ENCODE results near the gene KCNQ1. TPM values are rescaled to one million over a fixed set of nuclear protein-coding genes. Genes with fewer than 3 reads are reported as not detected.

Gene KCNQ1
- total RNA-seq, 1 donor from 2014 or later = 4.8 TPM

- Mint-ChIP-seq H3K36me3 (no peaks in the 10 kb centered on the region), H3K4me1 (ENCODE audit: unreplicated experiment) (no peaks in the 10 kb centered on the region), H3K9me3 (no peaks in the 10 kb centered on the region), H3K4me3 (no peak overlapping the region), H3K27ac (no peak overlapping the region), H3K27me3 (peaks cover 28% of the 10 kb centered on the region)
- peak; percentile 62 for DNase-seq (ENCODE audit: extremely low spot score, unreplicated experiment)
- no peak for TF ChIP-seq CTCF (conservative IDR thresholded peaks at IDR 0.05)
Observed at GRCh38 chr11:2510626-2511402, 66.0 kb downstream of the KCNQ1 start.

- TF ChIP-seq CTCF (conservative IDR thresholded peaks at IDR 0.05) = no peak
- H3K4me3 Mint-ChIP-seq = no peak overlapping the region
- DNase-seq (ENCODE audit: extremely low spot score, unreplicated experiment) = peak; percentile 64
- H3K27me3 Mint-ChIP-seq = peaks cover 19% of the 10 kb centered on the region
- no peaks in the 10 kb centered on the region for H3K4me1 Mint-ChIP-seq (ENCODE audit: unreplicated experiment)
- H3K36me3 Mint-ChIP-seq = no peaks in the 10 kb centered on the region
- H3K9me3 Mint-ChIP-seq = no peaks in the 10 kb centered on the region
- no peak overlapping the region for H3K27ac Mint-ChIP-seq
Observed at GRCh38 chr11:2511421-2512369, 66.9 kb downstream of the KCNQ1 start.

GRCh38 chr11:2512431-2513407 is 67.9 kb downstream of the KCNQ1 start:
- H3K36me3 Mint-ChIP-seq = no peaks in the 10 kb centered on the region
- peaks cover 10% of the 10 kb centered on the region for H3K27me3 Mint-ChIP-seq
- TF ChIP-seq CTCF (conservative IDR thresholded peaks at IDR 0.05) = no peak
- no peaks in the 10 kb centered on the region for H3K4me1 Mint-ChIP-seq (ENCODE audit: unreplicated experiment)
- no peaks in the 10 kb centered on the region for H3K9me3 Mint-ChIP-seq
- no peak overlapping the region for H3K4me3 Mint-ChIP-seq
- peak; percentile 65 for DNase-seq (ENCODE audit: extremely low spot score, unreplicated experiment)
- no peak overlapping the region for H3K27ac Mint-ChIP-seq

GRCh38 chr11:2513441-2513840 is 68.6 kb downstream of the KCNQ1 start:
- TF ChIP-seq CTCF (conservative IDR thresholded peaks at IDR 0.05) = no peak
- peaks cover 10% of the 10 kb centered on the region for H3K27me3 Mint-ChIP-seq
- no peak overlapping the region for H3K4me3 Mint-ChIP-seq
- no peaks in the 10 kb centered on the region for H3K4me1 Mint-ChIP-seq (ENCODE audit: unreplicated experiment)
- no peak for DNase-seq (ENCODE audit: extremely low spot score, unreplicated experiment)
- H3K27ac Mint-ChIP-seq = no peak overlapping the region
- H3K36me3 Mint-ChIP-seq = no peaks in the 10 kb centered on the region
- no peaks in the 10 kb centered on the region for H3K9me3 Mint-ChIP-seq

Measured in type B pancreatic cell (in vitro differentiated cells).